Measurements from ENCODE around the gene PRKAR1B. TPM values are rescaled to one million over a fixed set of nuclear protein-coding genes. Genes with fewer than 3 reads are reported as not detected.

The PRKAR1B gene
- total RNA-seq, 2 experiments from 2014 or later, result 48.7 to 49.9 TPM

DNA sequence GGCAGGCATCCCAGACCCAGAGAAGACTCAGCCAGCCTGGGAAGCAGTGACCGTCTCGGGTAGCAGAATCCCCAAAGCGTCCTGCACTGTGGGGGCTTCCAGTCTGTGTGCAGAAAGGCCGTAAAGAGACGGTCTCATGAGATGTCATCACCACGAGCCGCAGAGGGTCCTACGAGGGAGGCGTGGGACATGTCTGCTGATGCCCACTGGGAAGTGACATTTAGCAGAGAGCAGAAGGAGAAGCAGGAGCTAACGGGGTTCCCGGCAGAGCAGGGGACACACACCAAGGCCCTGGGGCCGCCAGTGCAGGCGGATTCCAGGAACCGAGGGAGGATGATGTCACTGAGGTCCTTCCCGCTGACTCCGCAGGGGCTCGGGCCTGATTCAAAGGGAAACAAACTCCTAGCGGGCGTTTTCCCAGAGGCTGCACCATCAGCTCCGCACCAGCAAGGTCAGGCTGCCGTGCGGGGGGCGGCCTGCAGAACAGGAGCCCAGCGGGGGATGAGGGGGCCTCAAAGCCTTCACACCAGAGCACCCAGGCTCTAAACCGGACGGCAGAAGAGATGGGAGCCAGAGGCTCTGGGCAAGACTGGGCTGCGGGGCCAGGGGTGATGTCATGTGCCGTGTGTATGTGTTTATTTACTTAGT lies 122.1 kb downstream of the PRKAR1B start:
- TF ChIP-seq, protein P1, sequence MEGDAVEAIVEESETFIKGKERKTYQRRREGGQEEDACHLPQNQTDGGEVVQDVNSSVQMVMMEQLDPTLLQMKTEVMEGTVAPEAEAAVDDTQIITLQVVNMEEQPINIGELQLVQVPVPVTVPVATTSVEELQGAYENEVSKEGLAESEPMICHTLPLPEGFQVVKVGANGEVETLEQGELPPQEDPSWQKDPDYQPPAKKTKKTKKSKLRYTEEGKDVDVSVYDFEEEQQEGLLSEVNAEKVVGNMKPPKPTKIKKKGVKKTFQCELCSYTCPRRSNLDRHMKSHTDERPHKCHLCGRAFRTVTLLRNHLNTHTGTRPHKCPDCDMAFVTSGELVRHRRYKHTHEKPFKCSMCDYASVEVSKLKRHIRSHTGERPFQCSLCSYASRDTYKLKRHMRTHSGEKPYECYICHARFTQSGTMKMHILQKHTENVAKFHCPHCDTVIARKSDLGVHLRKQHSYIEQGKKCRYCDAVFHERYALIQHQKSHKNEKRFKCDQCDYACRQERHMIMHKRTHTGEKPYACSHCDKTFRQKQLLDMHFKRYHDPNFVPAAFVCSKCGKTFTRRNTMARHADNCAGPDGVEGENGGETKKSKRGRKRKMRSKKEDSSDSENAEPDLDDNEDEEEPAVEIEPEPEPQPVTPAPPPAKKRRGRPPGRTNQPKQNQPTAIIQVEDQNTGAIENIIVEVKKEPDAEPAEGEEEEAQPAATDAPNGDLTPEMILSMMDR (IDR thresholded peaks at IDR 0.05), result no peak
- Mint-ChIP-seq H3K4me3 (peak overlapping the region; percentile 80), H3K27ac (peak overlapping the region; percentile 100), H3K4me1 (ENCODE audit: low read depth) (peaks cover 73% of the 10 kb centered on the region), H3K36me3 (ENCODE audit: low read depth) (peaks cover 75% of the 10 kb centered on the region), H3K9me3 (peaks cover 5% of the 10 kb centered on the region), H3K27me3 (no peaks in the 10 kb centered on the region)
- intact Hi-C loops (cut with micrococcal nuclease), result no loop called here
- DNase-seq, result no peak
- ChIA-PET CTCF (interaction anchor here (1.9 kb wide), 1 partner anchor 12 kb away, joined by 10 read pairs; no protein-coding TSS in a partner anchor), POLR2A (interaction anchor here (1.2 to 7.6 kb wide), 5 partner anchors 9 to 87 kb away, joined by 3 to 116 read pairs (median 12); no protein-coding TSS in a partner anchor)
- ATAC-seq, result no peak

DNA sequence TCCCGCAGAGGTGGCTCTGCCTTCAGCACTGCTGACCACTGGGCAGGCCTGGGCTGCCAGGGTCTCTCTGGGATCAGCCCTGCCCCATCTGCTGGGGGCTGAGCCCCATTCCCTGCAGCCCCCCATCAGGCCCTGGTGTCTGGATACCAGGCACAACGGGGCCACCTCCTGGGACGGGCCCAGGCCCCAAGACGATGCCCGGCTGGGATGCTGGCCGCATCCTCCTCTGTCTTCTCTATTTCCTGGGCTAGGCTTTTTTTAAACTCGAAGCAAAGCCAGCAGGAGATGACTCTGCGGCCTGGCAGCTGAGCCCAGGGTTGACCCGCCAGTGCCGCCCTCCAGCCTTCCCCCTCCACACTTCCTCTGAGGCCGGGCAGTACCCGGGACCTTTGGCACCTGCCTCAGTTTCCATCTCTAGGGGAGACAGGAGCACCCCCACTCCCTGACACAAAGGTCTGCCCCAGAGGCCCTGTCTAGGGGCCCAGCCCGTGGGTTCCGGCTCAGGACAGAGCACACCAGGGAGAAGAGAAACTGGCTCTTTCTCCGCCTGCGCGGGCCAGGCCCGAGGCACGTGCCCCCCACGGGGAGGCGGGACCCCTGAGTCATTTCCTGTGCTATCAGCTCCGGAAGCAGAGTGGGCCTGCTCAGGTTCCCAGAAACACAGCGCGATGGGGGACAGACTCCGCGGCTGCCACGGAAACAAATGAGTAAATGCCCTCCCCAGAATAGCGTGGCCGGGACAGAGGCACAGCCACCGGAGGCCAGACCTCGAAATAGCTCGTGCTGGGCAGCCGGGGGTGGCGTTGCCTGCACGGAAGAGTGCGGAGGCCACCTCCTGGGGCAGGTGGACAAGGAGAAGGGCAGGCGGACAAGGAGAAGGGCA lies 122.8 kb downstream of the PRKAR1B start:
- H3K27ac Mint-ChIP-seq, result peak overlapping the region; percentile 100
- CTCF ChIA-PET, result interaction anchor here (0.7 to 1.9 kb wide), 2 partner anchors 13 to 81 kb away, joined by 3 to 10 read pairs; no protein-coding TSS in a partner anchor
- H3K36me3 Mint-ChIP-seq (ENCODE audit: low read depth), result peaks cover 72% of the 10 kb centered on the region
- TF ChIP-seq, protein P1 (IDR thresholded peaks at IDR 0.05), result no peak
- POLR2A ChIA-PET, result interaction anchor here (1.2 to 7.6 kb wide), 5 partner anchors 8 to 86 kb away, joined by 3 to 116 read pairs (median 12); no protein-coding TSS in a partner anchor
- ATAC-seq, result peak; percentile 50
- peaks cover 5% of the 10 kb centered on the region for H3K9me3 Mint-ChIP-seq
- peaks cover 72% of the 10 kb centered on the region for H3K4me1 Mint-ChIP-seq (ENCODE audit: low read depth)
- intact Hi-C loops (cut with micrococcal nuclease), result no loop called here
- H3K27me3 Mint-ChIP-seq, result no peaks in the 10 kb centered on the region
- DNase-seq, result peak; percentile 98
- peak overlapping the region; percentile 80 for H3K4me3 Mint-ChIP-seq

DNA sequence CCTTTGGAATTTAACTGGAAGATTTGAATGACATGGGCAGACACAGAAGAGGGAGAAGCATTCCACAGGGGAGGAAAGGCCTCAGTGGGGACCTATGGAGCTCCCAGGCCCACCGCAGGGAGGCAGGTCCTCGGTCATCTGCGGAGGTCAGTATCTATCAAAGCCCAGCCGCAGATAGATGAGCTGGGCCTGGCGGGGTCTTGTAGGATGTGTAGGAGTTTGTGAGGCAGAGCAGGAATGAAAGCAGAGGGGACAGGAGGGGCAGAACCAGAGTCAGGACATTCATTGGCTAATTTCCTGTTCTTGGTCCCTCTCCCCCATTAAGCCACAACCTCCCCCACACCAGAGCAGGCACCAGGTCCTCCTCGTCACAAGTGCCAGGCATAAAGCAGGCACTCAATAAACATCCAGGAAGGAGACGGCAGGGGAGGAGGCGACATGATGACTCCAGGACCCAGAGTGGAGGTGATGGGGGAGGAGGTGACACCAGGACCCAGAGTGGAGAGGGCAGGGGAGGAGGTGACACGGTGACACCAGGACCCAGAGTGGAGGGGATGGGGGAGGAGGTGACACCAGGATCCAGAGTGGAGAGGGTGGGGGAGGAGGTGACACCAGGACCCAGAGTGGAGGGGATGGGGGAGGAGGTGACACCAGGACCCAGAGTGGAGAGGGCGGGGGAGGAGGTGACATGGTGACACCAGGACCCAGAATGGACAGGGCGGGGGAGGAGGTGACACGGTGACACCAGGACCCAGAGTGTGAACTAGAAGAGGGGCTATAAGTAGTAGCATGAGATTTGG lies 123.7 kb downstream of the PRKAR1B start:
- ChIA-PET CTCF (interaction anchor here (0.7 kb wide), 1 partner anchor 80 kb away, joined by 3 read pairs; no protein-coding TSS in a partner anchor), POLR2A (interaction anchor here (1.1 to 7.6 kb wide), 6 partner anchors 7 to 241 kb away, joined by 3 to 116 read pairs (median 18); no protein-coding TSS in a partner anchor)
- TF ChIP-seq, protein P1 (IDR thresholded peaks at IDR 0.05), result no peak
- ATAC-seq (peak; percentile 32), DNase-seq (peak; percentile 89)
- H3K27ac Mint-ChIP-seq, result peak overlapping the region; percentile 100
- H3K4me3 Mint-ChIP-seq, result peak overlapping the region; percentile 80
- intact Hi-C loops (cut with micrococcal nuclease), result no loop called here
- H3K36me3 Mint-ChIP-seq (ENCODE audit: low read depth), result peaks cover 70% of the 10 kb centered on the region
- H3K27me3 Mint-ChIP-seq, result no peaks in the 10 kb centered on the region
- peaks cover 74% of the 10 kb centered on the region for H3K4me1 Mint-ChIP-seq (ENCODE audit: low read depth)
- H3K9me3 Mint-ChIP-seq, result peaks cover 5% of the 10 kb centered on the region

DNA sequence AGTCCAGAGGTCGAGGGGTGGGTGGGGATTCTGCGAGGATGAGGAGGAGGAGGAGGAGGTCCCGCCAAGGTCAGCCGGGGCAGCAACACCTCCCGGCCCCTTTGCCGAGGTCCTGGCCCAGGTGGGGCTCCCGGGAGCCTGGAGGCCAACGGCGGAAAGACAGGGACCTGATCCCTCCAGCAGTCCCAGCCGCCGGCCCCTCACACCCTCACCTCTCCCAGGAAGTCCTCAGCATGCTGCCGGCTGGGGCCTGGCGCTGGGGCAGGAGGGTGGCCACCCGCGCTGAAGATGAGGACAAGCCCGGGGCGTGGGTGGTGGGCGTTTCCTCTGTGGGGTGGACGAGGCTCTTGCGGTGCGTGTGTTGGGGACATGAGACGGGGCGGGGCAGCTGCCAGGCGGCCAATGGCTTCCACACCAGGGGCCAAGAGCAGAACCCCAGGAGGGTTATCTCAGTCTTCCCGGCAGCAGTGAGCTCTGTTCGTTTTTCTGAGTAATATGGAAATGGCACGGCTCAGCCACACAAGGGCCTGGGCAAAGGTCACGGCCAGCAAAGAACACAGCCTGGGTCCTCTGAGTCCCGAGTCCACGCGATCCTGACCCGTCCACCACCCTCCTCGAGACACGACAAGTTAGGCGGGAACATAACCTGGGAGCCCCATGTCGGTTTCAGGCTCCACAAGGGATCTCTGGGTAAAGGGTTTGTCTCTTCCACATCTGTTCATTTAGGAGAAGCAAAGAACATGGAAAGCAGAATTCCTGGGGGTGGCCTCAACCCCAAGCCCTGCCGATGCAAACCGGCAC lies 124.5 kb downstream of the PRKAR1B start:
- DNase-seq (peak; percentile 84), ATAC-seq (peak; percentile 4)
- H3K27me3 Mint-ChIP-seq, result no peaks in the 10 kb centered on the region
- POLR2A ChIA-PET, result interaction anchor here (1.1 to 7.6 kb wide), 7 partner anchors 8 to 240 kb away, joined by 4 to 116 read pairs (median 12); partner anchors contain the start of genes DNAAF5 and PRKAR1B
- peak overlapping the region; percentile 80 for H3K4me3 Mint-ChIP-seq
- peaks cover 63% of the 10 kb centered on the region for H3K36me3 Mint-ChIP-seq (ENCODE audit: low read depth)
- CTCF ChIA-PET, result no interaction called here
- TF ChIP-seq, protein P1 (IDR thresholded peaks at IDR 0.05), result no peak
- H3K4me1 Mint-ChIP-seq (ENCODE audit: low read depth), result peaks cover 66% of the 10 kb centered on the region
- H3K27ac Mint-ChIP-seq, result peak overlapping the region; percentile 100
- intact Hi-C loops (cut with micrococcal nuclease), result no loop called here
- H3K9me3 Mint-ChIP-seq, result peaks cover 5% of the 10 kb centered on the region
